Measurements from ENCODE around the gene DLD. TPM values are rescaled to one million over a fixed set of nuclear protein-coding genes. Genes with fewer than 3 reads are reported as not detected.
"Not testable (repeated sequence)": the region's sequence is repeated elsewhere in the genome, so short reads cannot be mapped to it uniquely, and the experiment has no call there.

Gene DLD
- polyA plus RNA-seq, 1 experiment: 169 TPM

DNA sequence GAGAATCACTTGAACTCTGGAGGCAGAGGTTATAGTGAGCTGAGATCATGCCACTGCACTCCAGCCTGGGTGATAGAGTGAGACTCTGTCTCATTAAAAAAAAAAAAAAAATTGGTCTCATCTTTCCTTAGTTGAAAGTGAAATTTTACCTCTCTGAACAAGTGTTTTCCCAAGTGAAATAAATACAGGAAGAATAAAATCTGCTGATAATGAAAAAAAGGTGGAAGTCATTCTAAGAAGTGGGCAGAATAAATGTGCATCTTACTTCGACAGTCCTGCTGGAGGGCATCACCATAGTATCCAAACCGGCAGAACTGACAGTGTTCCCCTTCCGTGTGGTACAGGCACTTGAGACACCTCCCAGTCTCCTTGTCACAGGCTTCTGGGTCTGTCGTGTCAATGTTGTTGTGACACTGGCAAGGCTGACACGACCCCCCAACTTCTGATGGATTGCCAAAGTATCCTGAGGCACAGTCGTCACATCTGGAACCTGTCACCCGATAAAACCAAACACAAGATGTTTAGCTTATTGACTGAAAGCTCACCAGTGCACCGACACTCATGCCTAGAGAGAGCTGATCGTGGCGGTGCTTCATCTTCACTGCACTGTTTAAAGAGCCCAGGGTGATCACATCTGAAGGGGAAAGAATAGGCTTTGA lies 62.4 kb downstream of the DLD start:
- H3K27ac ChIP-seq (ENCODE audit: low read depth, low read length): peak overlapping the region; percentile 62
- ChIA-PET POLR2A (interaction anchor here (0.9 to 1.5 kb wide), 6 partner anchors 13 to 126 kb away, joined by 3 to 11 read pairs (median 6); partner anchors contain the start of gene LAMB1), CTCF (interaction anchor here (0.7 to 1.7 kb wide), 2 partner anchors 74 to 192 kb away, joined by 3 to 12 read pairs; no protein-coding TSS in a partner anchor)
- no peak overlapping the region for H3K4me3 ChIP-seq (ENCODE audit: low read depth, low read length)
- DNase-seq (ENCODE audit: low read depth, low spot score): no peak
- no peak for TF ChIP-seq CTCF (IDR thresholded peaks at IDR 0.05; ENCODE audit: low read depth, low read length)
- no peaks in the 10 kb centered on the region for H3K27me3 ChIP-seq (ENCODE audit: control insufficient read depth, insufficient read depth, low read length)
- no peaks in the 10 kb centered on the region for H3K9me3 ChIP-seq (ENCODE audit: control insufficient read depth, insufficient read depth, low read length)

GRCh38 chr7:107953924-107954303 lies 62.9 kb downstream of the DLD start:
- TF ChIP-seq CTCF (IDR thresholded peaks at IDR 0.05; ENCODE audit: low read depth, low read length): no peak
- no peak for DNase-seq (ENCODE audit: low read depth, low spot score)
- CTCF ChIA-PET: interaction anchor here (0.7 to 1.7 kb wide), 2 partner anchors 75 to 192 kb away, joined by 3 to 12 read pairs; no protein-coding TSS in a partner anchor
- Histone ChIP-seq H3K9me3 (ENCODE audit: control insufficient read depth, insufficient read depth, low read length) (no peaks in the 10 kb centered on the region), H3K27ac (ENCODE audit: low read depth, low read length) (no peak overlapping the region), H3K4me3 (ENCODE audit: low read depth, low read length) (no peak overlapping the region), H3K27me3 (ENCODE audit: control insufficient read depth, insufficient read depth, low read length) (no peaks in the 10 kb centered on the region)
- POLR2A ChIA-PET: interaction anchor here (0.9 to 1.1 kb wide), 2 partner anchors 49 to 126 kb away, joined by 7 to 8 read pairs; partner anchors contain the start of gene LAMB1

GRCh38 chr7:107955394-107955793 lies 64.4 kb downstream of the DLD start:
- no peak for TF ChIP-seq CTCF (IDR thresholded peaks at IDR 0.05; ENCODE audit: low read depth, low read length)
- ChIA-PET CTCF (no interaction called here), POLR2A (interaction anchor here (0.7 kb wide), 1 partner anchor 44 kb away, joined by 3 read pairs; no protein-coding TSS in a partner anchor)
- H3K27ac ChIP-seq (ENCODE audit: low read depth, low read length): no peak overlapping the region
- no peaks in the 10 kb centered on the region for H3K27me3 ChIP-seq (ENCODE audit: control insufficient read depth, insufficient read depth, low read length)
- no peaks in the 10 kb centered on the region for H3K9me3 ChIP-seq (ENCODE audit: control insufficient read depth, insufficient read depth, low read length)
- DNase-seq (ENCODE audit: low read depth, low spot score): no peak
- no peak overlapping the region for H3K4me3 ChIP-seq (ENCODE audit: low read depth, low read length)

GRCh38 chr7:107956950-107957349 lies 66.0 kb downstream of the DLD start:
- H3K27me3 ChIP-seq (ENCODE audit: control insufficient read depth, insufficient read depth, low read length); DNase-seq (ENCODE audit: low read depth, low spot score); H3K9me3 ChIP-seq (ENCODE audit: control insufficient read depth, insufficient read depth, low read length); POLR2A ChIA-PET; H3K27ac ChIP-seq (ENCODE audit: low read depth, low read length); H3K4me3 ChIP-seq (ENCODE audit: low read depth, low read length): not testable (repeated sequence)
- CTCF ChIA-PET: interaction anchor here (1.1 kb wide), 1 partner anchor 189 kb away, joined by 3 read pairs; no protein-coding TSS in a partner anchor

GRCh38 chr7:107957436-107957835 lies 66.5 kb downstream of the DLD start:
- no peak overlapping the region for H3K27ac ChIP-seq (ENCODE audit: low read depth, low read length)
- no peaks in the 10 kb centered on the region for H3K27me3 ChIP-seq (ENCODE audit: control insufficient read depth, insufficient read depth, low read length)
- H3K9me3 ChIP-seq (ENCODE audit: control insufficient read depth, insufficient read depth, low read length): no peaks in the 10 kb centered on the region
- POLR2A ChIA-PET: no interaction called here
- no peak for TF ChIP-seq CTCF (IDR thresholded peaks at IDR 0.05; ENCODE audit: low read depth, low read length)
- CTCF ChIA-PET: interaction anchor here (0.6 to 1.1 kb wide), 3 partner anchors 55 to 188 kb away, joined by 3 read pairs; no protein-coding TSS in a partner anchor
- DNase-seq (ENCODE audit: low read depth, low spot score): no peak
- H3K4me3 ChIP-seq (ENCODE audit: low read depth, low read length): no peak overlapping the region

Measured in AG04450 (cell line).